ENCODE results near the gene TMEM81.

- TF ChIP-seq REST (IDR thresholded peaks at IDR 0.05; ENCODE audit: low read depth) (no peak), MAX (IDR thresholded peaks at IDR 0.05) (no peak), TEAD4 (IDR thresholded peaks at IDR 0.05) (no peak), USF1 (IDR thresholded peaks at IDR 0.05) (no peak)
These were observed 24.2 kb upstream of the TMEM81 start for GRCh38 chr1:205108464-205108863.
